ENCODE measurements around the gene IKZF1. TPM values are rescaled to one million over a fixed set of nuclear protein-coding genes. Genes with fewer than 3 reads are reported as not detected.

IKZF1 gene
- total RNA-seq, 1 experiment from 2014 or later: not detected

DNA sequence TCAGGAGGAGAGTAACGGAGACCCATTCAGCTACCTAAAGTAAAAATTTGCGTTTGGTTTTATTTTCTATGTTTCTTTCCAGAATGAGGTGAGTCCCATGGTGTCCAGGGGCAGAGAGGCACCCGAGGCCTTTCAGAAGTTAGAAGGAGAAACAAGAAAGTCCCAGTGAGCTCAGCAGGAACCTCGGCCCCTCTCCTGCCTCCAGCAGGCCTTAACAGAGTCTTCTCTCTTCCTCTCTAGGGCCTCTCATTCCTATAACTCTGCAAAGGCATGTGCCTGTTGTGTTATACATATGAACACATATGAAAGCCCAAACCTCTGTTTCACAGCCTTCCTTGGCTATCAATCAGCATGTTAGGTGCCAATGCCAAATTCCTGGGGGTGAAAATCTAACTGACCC lies 20.8 kb upstream of the IKZF1 start:
- no peak for DNase-seq (ENCODE audit: low spot score)

- DNase-seq (ENCODE audit: low spot score): no peak
These were observed 20.2 kb upstream of the IKZF1 start for GRCh38 chr7:50284296-50284695.

GRCh38 chr7:50285269-50285668 lies 19.2 kb upstream of the IKZF1 start:
- DNase-seq (ENCODE audit: low spot score): no peak

- no peak for DNase-seq (ENCODE audit: low spot score)
These were observed 17.4 kb upstream of the IKZF1 start for GRCh38 chr7:50287129-50287528.

DNA sequence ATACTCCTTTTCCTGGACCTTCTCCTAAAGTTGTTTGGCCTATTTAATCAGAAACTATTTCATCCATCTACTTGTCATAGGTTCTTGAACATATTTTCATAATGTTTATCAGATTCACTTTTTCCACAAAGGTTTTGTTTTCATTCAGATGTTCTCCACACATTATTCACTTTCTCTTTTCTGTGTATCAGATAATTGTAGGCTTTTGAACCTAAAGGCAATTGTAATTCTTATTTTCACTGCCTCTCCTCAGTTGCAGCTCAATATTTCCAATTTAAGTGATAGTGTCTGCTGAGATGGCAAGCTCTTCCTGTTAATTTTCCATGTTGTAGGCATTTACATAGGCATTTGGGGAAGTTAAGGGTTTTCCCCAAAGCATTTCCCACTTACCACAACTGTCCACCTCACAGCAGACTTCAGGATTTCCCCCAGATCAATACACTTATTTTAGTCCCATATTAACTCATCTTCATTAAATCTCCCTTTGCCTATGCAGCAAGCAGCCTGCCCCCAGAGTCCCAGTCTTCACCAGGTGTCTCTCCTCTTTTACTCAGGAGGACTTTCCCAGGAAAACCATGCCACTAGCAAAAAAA lies 12.3 kb upstream of the IKZF1 start:
- no peak for DNase-seq (ENCODE audit: low spot score)

DNA sequence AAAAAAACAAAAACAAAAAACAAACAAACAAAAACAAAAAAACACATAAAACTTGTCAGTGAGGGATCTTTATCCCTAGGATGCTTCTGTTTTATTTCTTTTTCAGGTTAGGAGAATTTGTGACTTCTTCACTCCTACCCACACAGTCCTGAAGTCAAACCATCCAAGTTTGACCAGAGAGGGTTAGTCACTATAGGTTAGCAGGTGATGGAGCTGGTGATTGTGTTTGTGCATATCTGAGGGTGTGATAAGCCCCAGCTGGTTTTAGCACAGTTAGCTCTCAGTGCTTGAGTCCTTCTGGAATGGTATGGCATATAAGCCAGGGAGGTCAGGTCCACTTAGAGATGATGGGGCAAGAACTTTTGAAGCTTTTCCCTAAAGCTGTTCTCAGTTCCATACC lies 11.8 kb upstream of the IKZF1 start:
- no peak for DNase-seq (ENCODE audit: low spot score)

DNA sequence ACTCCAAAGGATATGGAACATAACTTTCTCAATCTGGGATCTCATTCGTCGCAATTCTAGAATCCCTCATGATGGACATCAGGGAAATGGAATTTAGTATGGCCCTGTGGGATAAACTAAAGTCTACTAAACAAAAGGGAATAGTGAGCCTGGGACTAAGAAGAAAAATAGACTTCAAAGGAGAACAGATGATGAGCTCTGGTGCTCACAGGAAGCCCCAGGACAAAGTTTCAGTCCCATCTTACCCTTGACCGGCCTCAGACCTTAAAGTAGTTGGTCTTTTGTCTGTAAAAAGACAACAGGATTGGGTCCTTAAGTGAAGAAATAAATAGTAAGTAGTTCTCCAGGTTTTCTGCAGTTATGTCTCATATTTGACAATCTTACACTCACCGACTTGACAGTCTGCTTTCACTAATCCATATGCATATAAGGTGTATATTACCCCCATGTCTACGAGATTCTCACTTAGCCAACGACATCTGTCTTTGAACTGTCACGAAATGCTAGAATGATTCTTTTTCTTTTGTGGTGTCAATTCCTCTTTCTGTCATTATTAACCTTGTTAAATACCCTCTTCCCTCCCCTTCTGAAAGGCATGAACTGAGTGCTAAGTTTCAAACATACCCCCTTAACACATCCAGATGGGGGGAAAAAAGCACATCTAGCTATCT lies 10.9 kb upstream of the IKZF1 start:
- no peak for DNase-seq (ENCODE audit: low spot score)

- DNase-seq (ENCODE audit: low spot score): no peak
These were observed 9.4 kb upstream of the IKZF1 start for GRCh38 chr7:50295133-50295532.

GRCh38 chr7:50296799-50297198 lies 7.7 kb upstream of the IKZF1 start:
- DNase-seq (ENCODE audit: low spot score): no peak

DNA sequence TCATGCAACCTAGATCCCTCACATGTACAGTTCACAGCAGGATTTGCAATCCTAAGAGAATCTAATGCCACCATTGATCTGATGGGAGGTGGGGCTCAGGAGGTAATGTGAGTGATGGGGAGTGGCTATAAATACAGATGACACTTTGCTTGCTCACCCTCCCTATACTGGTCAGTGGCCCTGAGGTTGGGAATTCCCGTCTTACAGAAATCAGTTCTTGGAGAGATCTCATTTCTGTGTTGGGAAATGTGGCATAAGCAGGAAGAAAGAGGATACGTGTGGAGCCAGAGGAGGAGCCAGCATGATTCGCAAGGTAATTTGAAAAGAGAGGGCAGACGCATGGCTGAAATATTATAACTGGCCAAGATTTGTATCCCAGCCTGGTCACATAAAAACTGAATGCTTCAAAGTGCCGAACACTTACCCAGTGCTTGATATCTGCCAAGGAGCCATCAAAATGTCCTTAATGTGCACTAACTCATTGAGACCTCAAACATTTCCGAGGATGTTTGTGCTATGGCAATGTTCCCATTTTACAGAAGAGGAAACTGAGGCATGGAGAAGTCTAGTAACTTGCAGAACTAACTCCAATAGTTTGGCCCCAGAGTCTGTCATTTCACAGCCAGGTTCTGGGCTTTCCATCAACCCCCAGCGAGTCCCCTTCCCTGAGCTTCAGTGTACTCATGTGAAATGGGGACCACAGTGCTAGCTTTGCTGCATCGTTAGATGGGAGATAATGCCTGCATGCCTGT lies 5.5 kb upstream of the IKZF1 start:
- no peak for DNase-seq (ENCODE audit: low spot score)

- no peak for DNase-seq (ENCODE audit: low spot score)
These were observed 4.2 kb upstream of the IKZF1 start for GRCh38 chr7:50300336-50300735.

- no peak for DNase-seq (ENCODE audit: low spot score)
These were observed 1.8 kb upstream of the IKZF1 start for GRCh38 chr7:50302486-50303334.

DNA sequence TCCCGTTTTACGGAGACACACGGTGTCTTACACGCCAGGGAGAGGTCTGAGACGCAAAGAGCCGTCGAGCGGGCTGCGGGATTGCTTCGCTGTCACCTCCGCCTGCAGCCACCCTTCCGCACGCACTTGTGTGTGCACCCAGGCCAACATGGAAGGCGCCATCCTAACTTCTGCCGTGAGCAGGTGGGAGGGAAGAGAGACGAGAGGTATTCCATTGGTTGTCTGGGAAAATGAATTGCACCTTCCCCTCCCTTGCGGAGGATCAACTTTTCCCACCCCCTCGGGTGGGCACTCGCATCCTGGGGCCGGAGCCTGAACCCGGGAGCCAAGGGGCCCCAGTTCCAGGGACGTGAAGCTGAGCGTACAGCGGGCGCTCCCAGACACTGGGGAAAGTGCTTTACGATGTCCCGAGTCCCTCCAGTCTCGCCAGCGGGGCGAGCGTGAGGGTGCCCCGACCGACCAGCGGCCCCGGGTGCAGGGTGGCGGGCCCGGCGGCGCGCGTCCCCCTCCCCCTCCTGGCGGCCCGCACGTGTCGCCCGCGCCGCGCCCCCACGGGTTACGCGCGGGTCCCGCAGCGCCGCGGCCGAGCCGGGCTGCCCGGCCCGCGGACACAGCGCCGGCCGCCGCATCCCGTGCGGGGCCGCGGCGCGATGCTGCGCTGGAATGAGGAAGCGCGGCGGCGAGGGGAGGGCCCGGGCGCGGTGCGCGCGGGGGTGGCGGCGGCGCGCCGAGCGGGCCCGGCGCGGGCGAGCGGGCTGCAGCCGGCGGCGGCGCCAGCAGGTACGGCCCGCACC lies 984 bp upstream of the IKZF1 start:
- DNase-seq (ENCODE audit: low spot score): no peak

GRCh38 chr7:50304911-50305582 lies 531 bp downstream of the IKZF1 start:
- no peak for DNase-seq (ENCODE audit: low spot score)

GRCh38 chr7:50305583-50306493 lies 1.3 kb downstream of the IKZF1 start:
- DNase-seq (ENCODE audit: low spot score): no peak

- DNase-seq (ENCODE audit: low spot score): no peak
These were observed 2.2 kb downstream of the IKZF1 start for GRCh38 chr7:50306494-50307367.

GRCh38 chr7:50307368-50308032 lies 3.0 kb downstream of the IKZF1 start:
- no peak for DNase-seq (ENCODE audit: low spot score)

- no peak for DNase-seq (ENCODE audit: low spot score)
These were observed 3.7 kb downstream of the IKZF1 start for GRCh38 chr7:50308203-50308531.
